ENCODE measurements around the gene OAS3. TPM values are rescaled to one million over a fixed set of nuclear protein-coding genes. Genes with fewer than 3 reads are reported as not detected.

The OAS3 gene
- total RNA-seq, 1 donor from 2014 or later = 27.2 TPM

- H3K27ac Mint-ChIP-seq = no peak overlapping the region
- H3K9me3 Mint-ChIP-seq = peaks cover 5% of the 10 kb centered on the region
- ChIA-PET CTCF (no interaction called here), POLR2A (no interaction called here)
- no peaks in the 10 kb centered on the region for H3K27me3 Mint-ChIP-seq
- DNase-seq (no peak), ATAC-seq (ENCODE audit: low read depth) (no peak)
- intact Hi-C loops (cut with micrococcal nuclease) = no loop called here
- H3K4me3 Mint-ChIP-seq = no peak overlapping the region
- peaks cover 82% of the 10 kb centered on the region for H3K36me3 Mint-ChIP-seq (ENCODE audit: low read depth)
- TF ChIP-seq, protein P1, sequence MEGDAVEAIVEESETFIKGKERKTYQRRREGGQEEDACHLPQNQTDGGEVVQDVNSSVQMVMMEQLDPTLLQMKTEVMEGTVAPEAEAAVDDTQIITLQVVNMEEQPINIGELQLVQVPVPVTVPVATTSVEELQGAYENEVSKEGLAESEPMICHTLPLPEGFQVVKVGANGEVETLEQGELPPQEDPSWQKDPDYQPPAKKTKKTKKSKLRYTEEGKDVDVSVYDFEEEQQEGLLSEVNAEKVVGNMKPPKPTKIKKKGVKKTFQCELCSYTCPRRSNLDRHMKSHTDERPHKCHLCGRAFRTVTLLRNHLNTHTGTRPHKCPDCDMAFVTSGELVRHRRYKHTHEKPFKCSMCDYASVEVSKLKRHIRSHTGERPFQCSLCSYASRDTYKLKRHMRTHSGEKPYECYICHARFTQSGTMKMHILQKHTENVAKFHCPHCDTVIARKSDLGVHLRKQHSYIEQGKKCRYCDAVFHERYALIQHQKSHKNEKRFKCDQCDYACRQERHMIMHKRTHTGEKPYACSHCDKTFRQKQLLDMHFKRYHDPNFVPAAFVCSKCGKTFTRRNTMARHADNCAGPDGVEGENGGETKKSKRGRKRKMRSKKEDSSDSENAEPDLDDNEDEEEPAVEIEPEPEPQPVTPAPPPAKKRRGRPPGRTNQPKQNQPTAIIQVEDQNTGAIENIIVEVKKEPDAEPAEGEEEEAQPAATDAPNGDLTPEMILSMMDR (IDR thresholded peaks at IDR 0.05) = no peak
- no peaks in the 10 kb centered on the region for H3K4me1 Mint-ChIP-seq
Measured at GRCh38 chr12:112963227-112963861, 25.1 kb downstream of the OAS3 start.

- TF ChIP-seq, protein P1 (IDR thresholded peaks at IDR 0.05) = no peak
- intact Hi-C loops (cut with micrococcal nuclease) = no loop called here
- no peak overlapping the region for H3K27ac Mint-ChIP-seq
- H3K9me3 Mint-ChIP-seq = peaks cover 5% of the 10 kb centered on the region
- no peak overlapping the region for H3K4me3 Mint-ChIP-seq
- DNase-seq (no peak), ATAC-seq (ENCODE audit: low read depth) (no peak)
- CTCF ChIA-PET = no interaction called here
- H3K27me3 Mint-ChIP-seq = no peaks in the 10 kb centered on the region
- H3K36me3 Mint-ChIP-seq (ENCODE audit: low read depth) = peaks cover 76% of the 10 kb centered on the region
- POLR2A ChIA-PET = interaction anchor here (0.5 kb wide), 1 partner anchor 10 kb away, joined by 10 read pairs; no protein-coding TSS in a partner anchor
- H3K4me1 Mint-ChIP-seq = no peaks in the 10 kb centered on the region
Measured at GRCh38 chr12:112964067-112964670, 25.9 kb downstream of the OAS3 start.

DNA sequence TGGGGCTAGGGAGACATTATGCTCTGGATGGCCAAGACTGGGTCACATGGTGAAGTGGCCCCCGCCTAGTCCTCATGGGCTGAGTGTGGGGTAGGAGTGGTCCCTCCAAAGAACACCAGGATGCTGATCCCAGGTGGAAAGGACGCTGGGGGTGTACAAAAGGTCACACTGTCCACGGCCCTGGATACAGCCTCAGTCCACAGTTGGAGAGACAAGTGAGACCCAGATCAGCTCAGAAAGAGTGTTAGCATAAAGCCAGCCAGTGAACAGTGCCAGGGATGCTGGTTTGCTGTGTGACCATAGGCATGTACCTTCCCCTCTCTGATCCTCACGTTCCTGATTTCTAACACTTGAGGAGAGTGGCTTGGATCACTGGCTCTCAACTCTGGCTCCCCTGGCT, 26.6 kb downstream of the OAS3 start:
- TF ChIP-seq, protein P1 (IDR thresholded peaks at IDR 0.05) = no peak
- Mint-ChIP-seq H3K4me3 (no peak overlapping the region), H3K27me3 (no peaks in the 10 kb centered on the region), H3K4me1 (no peaks in the 10 kb centered on the region), H3K27ac (no peak overlapping the region), H3K36me3 (ENCODE audit: low read depth) (peaks cover 75% of the 10 kb centered on the region), H3K9me3 (peaks cover 4% of the 10 kb centered on the region)
- ChIA-PET POLR2A (no interaction called here), CTCF (no interaction called here)
- intact Hi-C loops (cut with micrococcal nuclease) = no loop called here
- DNase-seq (no peak), ATAC-seq (ENCODE audit: low read depth) (no peak)

GRCh38 chr12:112965643-112966042, 27.4 kb downstream of the OAS3 start:
- Mint-ChIP-seq H3K4me3 (no peak overlapping the region), H3K27me3 (no peaks in the 10 kb centered on the region), H3K36me3 (ENCODE audit: low read depth) (peaks cover 78% of the 10 kb centered on the region), H3K27ac (no peak overlapping the region), H3K4me1 (no peaks in the 10 kb centered on the region), H3K9me3 (peaks cover 3% of the 10 kb centered on the region)
- TF ChIP-seq, protein P1 (IDR thresholded peaks at IDR 0.05) = no peak
- ATAC-seq (ENCODE audit: low read depth) = no peak
- ChIA-PET POLR2A (no interaction called here), CTCF (no interaction called here)
- intact Hi-C loops (cut with micrococcal nuclease) = no loop called here
- no peak for DNase-seq

GRCh38 chr12:112967306-112967705, 29.0 kb downstream of the OAS3 start:
- no peaks in the 10 kb centered on the region for H3K9me3 Mint-ChIP-seq
- CTCF ChIA-PET = no interaction called here
- DNase-seq (no peak), ATAC-seq (ENCODE audit: low read depth) (no peak)
- H3K4me1 Mint-ChIP-seq = no peaks in the 10 kb centered on the region
- no peak overlapping the region for H3K27ac Mint-ChIP-seq
- TF ChIP-seq, protein P1 (IDR thresholded peaks at IDR 0.05) = no peak
- POLR2A ChIA-PET = interaction anchor here (0.9 kb wide), 2 partner anchors 10 to 11 kb away, joined by 4 read pairs; partner anchors contain the start of gene OAS2
- H3K27me3 Mint-ChIP-seq = no peaks in the 10 kb centered on the region
- no peak overlapping the region for H3K4me3 Mint-ChIP-seq
- intact Hi-C loops (cut with micrococcal nuclease) = no loop called here
- H3K36me3 Mint-ChIP-seq (ENCODE audit: low read depth) = peaks cover 64% of the 10 kb centered on the region

Measured in activated B cell treated with CpG ODN at 0.5 μM for 24 hours (primary cell).